Measurements from ENCODE around the gene GNA12. TPM values are rescaled to one million over a fixed set of nuclear protein-coding genes. Genes with fewer than 3 reads are reported as not detected.

The GNA12 gene
- total and polyA plus RNA-seq, 10 of the 15 experiments (the other 5 are each of a cell fraction or from before 2014, with no cell fraction given), result 1.9 to 51.8 (median 12.6) TPM

- TF ChIP-seq PRDM15 (CRISPR knock-in tag; IDR thresholded peaks at IDR 0.05) (no peak), WRNIP1 (IDR thresholded peaks at IDR 0.05; ENCODE audit: borderline replicate concordance, low read depth, low read length) (no peak), E4F1 (IDR thresholded peaks at IDR 0.05; ENCODE audit: borderline replicate concordance, partially characterized antibody) (peak; percentile 50), PML (IDR thresholded peaks at IDR 0.05; ENCODE audit: low read length) (no peak), HDAC2 (IDR thresholded peaks at IDR 0.05) (no peak), ETV6 (conservative IDR thresholded peaks at IDR 0.05 in 1 of 2, IDR thresholded peaks at IDR 0.05 in 1 of 2; ENCODE audit: borderline replicate concordance in 1 of 2, low read depth in 1 of 2) (no peak), SIN3A (IDR thresholded peaks at IDR 0.05; ENCODE audit: low read depth, low read length) (no peak), JUND (IDR thresholded peaks at IDR 0.05; ENCODE audit: low read depth, low read length) (no peak), KDM1A (IDR thresholded peaks at IDR 0.05; ENCODE audit: borderline replicate concordance) (no peak), MTA3 (IDR thresholded peaks at IDR 0.05; ENCODE audit: borderline replicate concordance, low read length) (no peak), ZNF622 (IDR thresholded peaks at IDR 0.05) (no peak), CHD2 (IDR thresholded peaks at IDR 0.05; ENCODE audit: borderline replicate concordance, low read depth, low read length) (peak; percentile 91), IRF4 (IDR thresholded peaks at IDR 0.05; ENCODE audit: low read depth, low read length) (no peak), ZNF24 (IDR thresholded peaks at IDR 0.05) (no peak), ZBED1 (IDR thresholded peaks at IDR 0.05; ENCODE audit: borderline replicate concordance) (no peak), CUX1 (IDR thresholded peaks at IDR 0.05; ENCODE audit: insufficient replicate concordance, low read depth, low read length) (no peak), TCF7 (IDR thresholded peaks at IDR 0.05; ENCODE audit: borderline replicate concordance) (no peak), SREBF1 (IDR thresholded peaks at IDR 0.05; ENCODE audit: low read length) (no peak)
Observed at GRCh38 chr7:2844153-2845033, at the start of gene GNA12 (continued).
